HL-60 (cell line): Measurements from ENCODE around the gene TMC1.

ENCODE experiments used
- GABPA ChIP-seq: IDR thresholded peaks from 2 replicates; pipeline ENCODE4 v1.6.1; 2012; ENCODE audit warnings: low read depth
- POLR2AphosphoS5 ChIP-seq: IDR thresholded peaks from 2 replicates; pipeline ENCODE4 v1.6.1; 2012; ENCODE audit warnings: low read depth
- TF ChIP-seq, protein P1 (sequence below): IDR thresholded peaks from one replicate; pipeline ENCODE4 v1.5.1; 2011; ENCODE audit warnings: low read length, control low read depth, inconsistent platforms; ENCODE audit not compliant: insufficient read depth
- TF ChIP-seq, protein P2 (sequence below): IDR thresholded peaks from 2 replicates; pipeline ENCODE4 v1.6.1; 2012; ENCODE audit warnings: low read depth; ENCODE audit not compliant: insufficient replicate concordance

DNA sequence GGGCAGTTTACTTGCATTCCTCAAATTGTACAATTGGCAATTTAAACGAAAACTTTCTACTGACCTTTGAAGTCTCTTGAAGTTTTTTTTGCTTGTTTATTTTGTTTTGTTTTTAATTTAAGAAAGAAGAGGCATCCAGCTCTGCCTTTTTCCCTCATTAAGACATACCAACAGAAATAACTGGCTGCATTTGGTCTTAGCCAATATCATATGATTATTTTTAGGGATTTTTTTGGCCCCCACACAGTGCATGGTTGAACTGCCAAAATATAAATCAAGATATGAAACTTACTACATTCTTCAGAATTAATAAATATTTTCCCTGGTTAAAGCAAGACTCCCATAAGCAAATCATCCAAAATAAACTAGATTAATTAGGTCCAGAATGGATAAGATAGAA is 352.0 kb downstream of the TMC1 start:
- TF ChIP-seq POLR2AphosphoS5 (no peak), GABPA (no peak)
- TF ChIP-seq, protein P1, sequence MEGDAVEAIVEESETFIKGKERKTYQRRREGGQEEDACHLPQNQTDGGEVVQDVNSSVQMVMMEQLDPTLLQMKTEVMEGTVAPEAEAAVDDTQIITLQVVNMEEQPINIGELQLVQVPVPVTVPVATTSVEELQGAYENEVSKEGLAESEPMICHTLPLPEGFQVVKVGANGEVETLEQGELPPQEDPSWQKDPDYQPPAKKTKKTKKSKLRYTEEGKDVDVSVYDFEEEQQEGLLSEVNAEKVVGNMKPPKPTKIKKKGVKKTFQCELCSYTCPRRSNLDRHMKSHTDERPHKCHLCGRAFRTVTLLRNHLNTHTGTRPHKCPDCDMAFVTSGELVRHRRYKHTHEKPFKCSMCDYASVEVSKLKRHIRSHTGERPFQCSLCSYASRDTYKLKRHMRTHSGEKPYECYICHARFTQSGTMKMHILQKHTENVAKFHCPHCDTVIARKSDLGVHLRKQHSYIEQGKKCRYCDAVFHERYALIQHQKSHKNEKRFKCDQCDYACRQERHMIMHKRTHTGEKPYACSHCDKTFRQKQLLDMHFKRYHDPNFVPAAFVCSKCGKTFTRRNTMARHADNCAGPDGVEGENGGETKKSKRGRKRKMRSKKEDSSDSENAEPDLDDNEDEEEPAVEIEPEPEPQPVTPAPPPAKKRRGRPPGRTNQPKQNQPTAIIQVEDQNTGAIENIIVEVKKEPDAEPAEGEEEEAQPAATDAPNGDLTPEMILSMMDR: no peak
- TF ChIP-seq, protein P2, sequence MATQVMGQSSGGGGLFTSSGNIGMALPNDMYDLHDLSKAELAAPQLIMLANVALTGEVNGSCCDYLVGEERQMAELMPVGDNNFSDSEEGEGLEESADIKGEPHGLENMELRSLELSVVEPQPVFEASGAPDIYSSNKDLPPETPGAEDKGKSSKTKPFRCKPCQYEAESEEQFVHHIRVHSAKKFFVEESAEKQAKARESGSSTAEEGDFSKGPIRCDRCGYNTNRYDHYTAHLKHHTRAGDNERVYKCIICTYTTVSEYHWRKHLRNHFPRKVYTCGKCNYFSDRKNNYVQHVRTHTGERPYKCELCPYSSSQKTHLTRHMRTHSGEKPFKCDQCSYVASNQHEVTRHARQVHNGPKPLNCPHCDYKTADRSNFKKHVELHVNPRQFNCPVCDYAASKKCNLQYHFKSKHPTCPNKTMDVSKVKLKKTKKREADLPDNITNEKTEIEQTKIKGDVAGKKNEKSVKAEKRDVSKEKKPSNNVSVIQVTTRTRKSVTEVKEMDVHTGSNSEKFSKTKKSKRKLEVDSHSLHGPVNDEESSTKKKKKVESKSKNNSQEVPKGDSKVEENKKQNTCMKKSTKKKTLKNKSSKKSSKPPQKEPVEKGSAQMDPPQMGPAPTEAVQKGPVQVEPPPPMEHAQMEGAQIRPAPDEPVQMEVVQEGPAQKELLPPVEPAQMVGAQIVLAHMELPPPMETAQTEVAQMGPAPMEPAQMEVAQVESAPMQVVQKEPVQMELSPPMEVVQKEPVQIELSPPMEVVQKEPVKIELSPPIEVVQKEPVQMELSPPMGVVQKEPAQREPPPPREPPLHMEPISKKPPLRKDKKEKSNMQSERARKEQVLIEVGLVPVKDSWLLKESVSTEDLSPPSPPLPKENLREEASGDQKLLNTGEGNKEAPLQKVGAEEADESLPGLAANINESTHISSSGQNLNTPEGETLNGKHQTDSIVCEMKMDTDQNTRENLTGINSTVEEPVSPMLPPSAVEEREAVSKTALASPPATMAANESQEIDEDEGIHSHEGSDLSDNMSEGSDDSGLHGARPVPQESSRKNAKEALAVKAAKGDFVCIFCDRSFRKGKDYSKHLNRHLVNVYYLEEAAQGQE: no peak
